ENCODE measurements around the gene WDR74. TPM values are rescaled to one million over a fixed set of nuclear protein-coding genes. Genes with fewer than 3 reads are reported as not detected.
A peak's percentile ranks its signal among the peaks of the same experiment; 100 is the strongest.

Gene WDR74
- total and polyA plus RNA-seq, 2 of the 13 experiments (the other 11 are each of a cell fraction or from before 2014, with no cell fraction given): 77.0 to 83.3 TPM

GRCh38 chr11:62786318-62787004, 52.9 kb downstream of the WDR74 start (continued):
- TF ChIP-seq MXD4 (CRISPR knock-in tag; IDR thresholded peaks at IDR 0.05): peak; percentile 5; the same call in 1 of the 2 replicates
- TF ChIP-seq ZNF546 (CRISPR knock-in tag; conservative IDR thresholded peaks at IDR 0.05): peak; percentile 9; the same call in 1 of the 2 replicates
- TF ChIP-seq ZXDC (CRISPR knock-in tag; IDR thresholded peaks at IDR 0.05): no peak
- 0 out of 2 replicates have a peak, but pooled peaks have one; percentile 29 for TF ChIP-seq RFXAP (CRISPR knock-in tag; IDR thresholded peaks at IDR 0.05; ENCODE audit: borderline replicate concordance)
- no peak for TF ChIP-seq NR2F6 (IDR thresholded peaks at IDR 0.05)
- TF ChIP-seq NR2F6 (CRISPR knock-in tag; IDR thresholded peaks at IDR 0.05): peak; percentile 50; the same call in 1 of the 2 replicates
- 0 out of 2 replicates have a peak, but pooled peaks have one; percentile 58 for TF ChIP-seq FIP1L1 (IDR thresholded peaks at IDR 0.05; ENCODE audit: borderline replicate concordance, insufficient read depth, low read depth, low read length)
- peak; percentile 55 for TF ChIP-seq YY1 (IDR thresholded peaks at IDR 0.05; ENCODE audit: insufficient read depth, insufficient replicate concordance, low read depth, low read length)
- no peak for TF ChIP-seq ZNF207 (IDR thresholded peaks at IDR 0.05; ENCODE audit: borderline replicate concordance)
- peak; percentile 51; the same call in 1 of the 2 replicates for TF ChIP-seq KLF12 (CRISPR knock-in tag; IDR thresholded peaks at IDR 0.05; ENCODE audit: borderline replicate concordance)
- TF ChIP-seq GABPA (IDR thresholded peaks at IDR 0.05; ENCODE audit: low read depth, low read length): no peak
- TF ChIP-seq GABPA (CRISPR knock-in tag; IDR thresholded peaks at IDR 0.05; ENCODE audit: low read depth): peak; percentile 40; the same call in 1 of the 2 replicates
- TF ChIP-seq ZNF34 (CRISPR knock-in tag; IDR thresholded peaks at IDR 0.05; ENCODE audit: borderline replicate concordance): no peak
- TF ChIP-seq ZBED4 (CRISPR knock-in tag; IDR thresholded peaks at IDR 0.05; ENCODE audit: borderline replicate concordance): peak; percentile 78; the same call in 1 of the 2 replicates
- peak; percentile 24 for TF ChIP-seq RBM39 (IDR thresholded peaks at IDR 0.05; ENCODE audit: low read depth, low read length, poor library complexity, severe bottlenecking)
- TF ChIP-seq ZMYM3 (CRISPR knock-in tag; IDR thresholded peaks at IDR 0.05): 0 out of 2 replicates have a peak, but pooled peaks have one; percentile 9
- peak; percentile 14; the same call in 1 of the 2 replicates for TF ChIP-seq ZBTB38 (CRISPR knock-in tag; IDR thresholded peaks at IDR 0.05)
- no peak for TF ChIP-seq ZNF329 (CRISPR knock-in tag; IDR thresholded peaks at IDR 0.05; ENCODE audit: low read depth)
- TF ChIP-seq ZNF770 (CRISPR knock-in tag; IDR thresholded peaks at IDR 0.05): peak; percentile 64; the same call in 1 of the 2 replicates
- peak; percentile 54; the same call in 1 of the 2 replicates for TF ChIP-seq HDAC2 (CRISPR knock-in tag; IDR thresholded peaks at IDR 0.05)
- 0 out of 2 replicates have a peak, but pooled peaks have one; percentile 11 for TF ChIP-seq ELF3 (CRISPR knock-in tag; IDR thresholded peaks at IDR 0.05)

Data from HepG2 (cell line).